HG03108 (cell line): ENCODE results near the gene GPR152.
"Not testable (repeated sequence)": the region's sequence is repeated elsewhere in the genome, so short reads cannot be mapped to it uniquely, and the experiment has no call there.

Experiments
- ATAC-seq: cut with Tn5 transposase; IDR thresholded peaks from one replicate; pipeline ENCODE4 v1.9.1; 2021; ENCODE audit warnings: moderate library complexity; ENCODE audit not compliant: unreplicated experiment

The GPR152 gene

GRCh38 chr11:67489203-67489884 is 36.8 kb upstream of the GPR152 start:
- ATAC-seq, result no peak

- ATAC-seq, result peak; percentile 30
These were observed 34.1 kb upstream of the GPR152 start for GRCh38 chr11:67486481-67487195.

- peak; percentile 24 for ATAC-seq
These were observed 33.4 kb upstream of the GPR152 start for GRCh38 chr11:67485873-67486361.

DNA sequence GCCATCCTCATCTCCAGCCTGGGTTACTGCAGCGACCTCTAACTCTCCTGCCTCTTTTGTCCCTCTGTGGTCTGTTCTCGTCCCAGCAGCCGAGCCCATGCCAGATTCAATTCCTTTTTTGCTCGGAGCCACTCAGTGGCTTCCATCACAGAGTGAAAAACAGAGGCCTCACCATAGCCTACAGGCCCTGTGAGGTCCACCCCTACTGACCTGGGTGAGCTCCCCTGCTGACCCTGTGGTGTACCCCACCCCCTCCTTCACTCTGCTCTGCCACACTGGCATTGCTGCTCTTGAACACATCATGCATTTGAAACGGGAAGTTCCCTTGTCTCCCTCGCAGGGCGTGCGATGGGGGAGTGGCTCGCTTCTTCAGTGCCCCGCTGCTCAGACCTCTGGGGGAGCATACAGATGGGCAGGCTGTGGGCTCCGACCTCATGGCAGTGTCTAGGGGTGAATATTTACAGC is 32.4 kb upstream of the GPR152 start:
- no peak for ATAC-seq

- no peak for ATAC-seq
These were observed 31.5 kb upstream of the GPR152 start for GRCh38 chr11:67483831-67484665.

- peak; percentile 54 for ATAC-seq
These were observed 30.6 kb upstream of the GPR152 start, which contains the start of gene AIP for GRCh38 chr11:67482827-67483798. Gene AIP, plus strand, starts transcription at chr11:67483026. Its CDS starts 133 bp downstream, at chr11:67483159.

GRCh38 chr11:67482275-67482826 is 29.8 kb upstream of the GPR152 start:
- ATAC-seq, result no peak

DNA sequence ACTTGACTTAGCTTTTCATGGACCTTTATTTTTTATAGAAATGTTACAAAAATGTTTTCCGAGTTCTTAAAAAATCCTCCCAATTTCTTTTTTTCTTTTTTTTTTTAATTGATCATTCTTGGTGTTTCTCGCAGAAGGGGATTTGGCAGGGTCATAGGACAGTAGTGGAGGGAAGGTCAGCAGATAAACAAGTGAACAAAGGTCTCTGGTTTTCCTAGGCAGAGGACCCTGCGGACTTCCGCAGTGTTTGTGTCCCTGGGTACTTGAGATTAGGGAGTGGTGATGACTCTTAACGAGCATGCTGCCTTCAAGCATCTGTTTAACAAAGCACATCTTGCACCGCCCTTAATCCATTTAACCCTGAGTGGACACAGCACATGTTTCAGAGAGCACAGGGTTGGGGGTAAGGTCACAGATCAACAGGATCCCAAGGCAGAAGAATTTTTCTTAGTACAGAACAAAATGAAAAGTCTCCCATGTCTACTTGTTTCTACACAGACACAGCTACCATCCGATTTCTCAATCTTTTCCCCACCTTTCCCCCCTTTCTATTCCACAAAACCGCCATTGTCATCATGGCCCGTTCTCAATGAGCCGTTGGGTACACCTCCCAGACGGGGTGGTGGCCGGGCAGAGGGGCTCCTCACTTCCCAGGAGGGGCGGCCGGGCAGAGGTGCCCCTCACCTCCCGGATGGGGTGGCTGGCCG is 25.0 kb upstream of the GPR152 start:
- ATAC-seq, result not testable (repeated sequence)

DNA sequence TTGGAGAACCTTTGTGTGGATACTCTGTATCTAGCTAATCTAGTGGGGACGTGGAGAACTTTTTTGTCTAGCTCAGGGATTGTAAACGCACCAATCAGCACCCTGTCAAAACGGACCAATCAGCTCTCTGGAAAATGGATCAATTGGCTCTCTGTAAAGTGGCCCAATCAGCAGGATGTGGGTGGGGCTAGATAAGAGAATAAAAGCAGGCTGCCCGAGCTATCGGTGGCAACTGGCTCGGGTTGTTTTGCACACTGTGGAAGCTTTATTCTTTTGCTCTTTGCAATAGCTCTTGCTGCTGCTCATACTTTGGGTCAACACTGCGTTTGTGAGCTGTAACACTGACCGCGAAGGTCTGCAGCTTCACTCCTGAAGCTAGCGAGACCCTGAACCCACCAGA is 24.2 kb upstream of the GPR152 start:
- not testable (repeated sequence) for ATAC-seq

DNA sequence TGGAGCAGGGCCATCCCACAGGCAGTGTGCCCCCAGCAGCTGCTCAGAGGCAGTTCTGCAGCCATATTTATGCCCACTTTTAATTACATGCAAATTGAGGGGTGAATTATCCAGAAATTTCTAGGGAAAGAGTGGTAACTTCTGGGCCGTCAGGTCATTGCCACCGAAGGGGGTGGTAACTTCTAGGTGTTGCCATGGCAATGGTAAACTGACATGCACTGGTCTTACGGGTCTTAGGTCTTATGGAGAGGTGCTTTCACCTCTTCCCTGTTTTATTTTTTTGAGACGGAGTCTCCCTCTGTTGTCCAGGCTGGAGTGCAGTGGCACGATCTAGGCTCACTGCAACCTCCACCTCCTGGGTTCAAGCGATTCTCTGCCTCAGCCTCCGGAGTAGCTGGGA is 20.4 kb upstream of the GPR152 start:
- no peak for ATAC-seq

- no peak for ATAC-seq
These were observed 17.9 kb upstream of the GPR152 start for GRCh38 chr11:67470337-67471002.

GRCh38 chr11:67469508-67469811 is 16.9 kb upstream of the GPR152 start:
- ATAC-seq, result no peak

GRCh38 chr11:67468759-67469507 is 16.4 kb upstream of the GPR152 start, which contains the start of gene TMEM134:
Gene TMEM134, minus strand, starts transcription at chr11:67469251. Its CDS starts 59 bp downstream, at chr11:67469192.
- ATAC-seq, result peak; percentile 60

DNA sequence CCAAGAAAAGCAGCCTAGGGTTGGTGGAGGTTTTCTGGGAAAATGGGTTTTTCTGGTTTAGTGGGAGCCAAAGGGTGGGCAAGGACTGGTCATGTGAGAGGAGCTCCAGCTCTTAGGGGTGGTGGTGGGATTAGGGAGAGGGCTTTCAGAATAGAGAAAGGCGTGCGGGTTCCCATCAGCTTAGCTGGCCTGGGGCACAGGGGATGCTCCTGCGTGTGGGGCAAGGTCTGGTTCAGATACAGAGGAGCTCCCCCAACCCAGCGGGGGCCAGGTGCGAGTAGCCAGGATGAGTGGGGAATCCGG is 15.9 kb upstream of the GPR152 start:
- ATAC-seq, result no peak

DNA sequence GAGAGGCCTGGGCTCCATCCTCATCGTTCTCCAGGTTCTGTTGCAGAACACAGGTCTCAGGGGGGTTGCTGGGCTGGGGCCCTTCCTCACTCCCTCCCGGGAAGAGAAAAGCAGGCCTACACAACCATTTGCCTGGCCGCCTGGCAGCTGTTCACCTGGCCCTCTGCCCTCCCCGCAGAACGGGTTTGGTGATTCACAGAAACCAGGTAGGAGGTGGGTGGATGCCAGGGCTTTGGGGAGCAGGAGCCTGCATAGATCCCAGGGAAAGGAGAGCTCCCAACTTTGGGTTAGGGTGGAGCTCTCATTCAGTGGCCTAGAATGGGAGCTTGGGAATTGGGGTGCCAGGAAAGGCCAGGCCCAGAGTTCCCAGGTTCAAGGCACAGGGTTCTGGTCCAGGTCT is 15.5 kb upstream of the GPR152 start:
- no peak for ATAC-seq

- no peak for ATAC-seq
These were observed 14.6 kb upstream of the GPR152 start for GRCh38 chr11:67466962-67467771.

GRCh38 chr11:67466367-67466766 is 13.8 kb upstream of the GPR152 start:
- no peak for ATAC-seq
